Measurements from ENCODE around the gene HIVEP3.

Gene HIVEP3

DNA sequence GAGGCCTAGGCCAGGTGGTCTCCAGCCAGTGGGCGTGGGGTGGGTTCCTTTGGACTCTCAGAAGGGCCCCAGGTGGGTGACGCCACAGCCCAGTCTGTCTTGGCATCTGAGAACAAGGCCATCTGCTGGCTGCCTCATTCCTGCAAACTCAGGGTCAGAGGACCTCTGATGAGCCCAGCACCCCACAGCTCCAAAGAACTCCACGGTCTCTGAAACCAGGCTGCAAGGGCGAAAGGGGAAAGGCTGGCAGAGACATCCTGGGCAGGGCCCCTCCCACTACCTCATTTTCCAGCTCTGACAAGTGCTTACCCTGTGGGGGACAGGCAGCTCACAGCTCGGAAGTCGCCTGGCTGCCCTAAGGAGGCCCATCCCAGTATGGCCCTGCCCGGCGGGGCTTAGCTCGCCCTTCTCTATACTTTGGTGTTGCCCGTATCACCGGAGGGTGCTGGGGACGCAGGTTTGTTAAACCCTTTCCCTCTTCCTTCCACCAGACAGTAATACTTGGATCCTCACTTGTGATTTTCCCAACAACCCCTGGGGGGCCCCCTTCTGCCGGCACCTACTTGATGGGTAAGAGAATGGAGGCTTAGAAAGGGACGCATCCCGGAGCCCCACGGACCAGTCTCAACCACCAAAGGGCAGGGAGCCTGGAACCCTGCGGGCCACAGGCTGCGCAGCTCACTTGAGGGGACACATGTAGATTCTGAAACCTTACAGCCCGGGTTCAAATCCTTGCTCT lies 423.3 kb downstream of the HIVEP3 start:
- no peak for DNase-seq (ENCODE audit: extremely low read depth in 1 of 2, low read depth in 1 of 2)

DNA sequence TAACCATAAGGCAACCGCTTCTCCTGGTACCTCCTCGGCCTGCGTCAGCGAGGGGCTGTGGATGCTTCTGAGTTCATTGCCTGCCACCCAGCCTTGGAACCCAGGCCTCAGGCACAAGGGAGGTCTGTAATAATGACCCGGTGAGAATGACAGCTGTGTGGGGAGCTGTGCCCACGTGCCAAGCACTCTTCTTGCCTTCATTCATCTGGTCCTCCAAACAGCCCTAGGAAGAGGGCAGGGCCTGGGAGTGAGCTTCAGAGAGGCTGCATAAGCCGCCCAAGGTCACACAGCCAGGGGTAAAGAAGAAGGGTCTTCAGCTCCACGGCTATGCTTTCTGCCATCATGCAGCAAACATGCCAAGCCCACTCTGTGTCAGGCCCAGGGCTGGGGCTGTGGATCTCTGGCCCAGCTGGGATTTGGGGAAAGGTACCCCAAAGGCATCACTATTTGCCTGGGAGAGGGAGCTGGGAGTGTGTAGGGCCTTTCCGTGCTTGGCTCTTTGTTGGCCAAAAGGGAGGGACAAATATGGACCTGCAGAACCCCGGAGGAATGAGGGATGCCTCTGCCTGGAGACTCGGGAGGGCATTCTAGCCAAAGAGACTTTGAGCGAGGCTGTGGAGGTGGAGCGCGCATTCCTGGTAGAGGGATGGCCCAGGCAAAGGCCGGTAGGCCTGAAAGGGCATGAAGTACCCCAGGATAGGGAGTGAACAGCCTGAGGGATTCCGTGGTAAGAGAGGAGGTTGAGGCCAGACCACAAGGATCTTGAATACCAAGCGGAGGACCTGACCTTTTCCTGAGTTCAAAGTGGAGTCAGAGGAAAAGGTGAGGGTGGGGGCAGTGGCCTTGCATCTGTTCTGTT lies 424.1 kb downstream of the HIVEP3 start:
- DNase-seq (ENCODE audit: extremely low read depth in 1 of 2, low read depth in 1 of 2) = no peak

DNA sequence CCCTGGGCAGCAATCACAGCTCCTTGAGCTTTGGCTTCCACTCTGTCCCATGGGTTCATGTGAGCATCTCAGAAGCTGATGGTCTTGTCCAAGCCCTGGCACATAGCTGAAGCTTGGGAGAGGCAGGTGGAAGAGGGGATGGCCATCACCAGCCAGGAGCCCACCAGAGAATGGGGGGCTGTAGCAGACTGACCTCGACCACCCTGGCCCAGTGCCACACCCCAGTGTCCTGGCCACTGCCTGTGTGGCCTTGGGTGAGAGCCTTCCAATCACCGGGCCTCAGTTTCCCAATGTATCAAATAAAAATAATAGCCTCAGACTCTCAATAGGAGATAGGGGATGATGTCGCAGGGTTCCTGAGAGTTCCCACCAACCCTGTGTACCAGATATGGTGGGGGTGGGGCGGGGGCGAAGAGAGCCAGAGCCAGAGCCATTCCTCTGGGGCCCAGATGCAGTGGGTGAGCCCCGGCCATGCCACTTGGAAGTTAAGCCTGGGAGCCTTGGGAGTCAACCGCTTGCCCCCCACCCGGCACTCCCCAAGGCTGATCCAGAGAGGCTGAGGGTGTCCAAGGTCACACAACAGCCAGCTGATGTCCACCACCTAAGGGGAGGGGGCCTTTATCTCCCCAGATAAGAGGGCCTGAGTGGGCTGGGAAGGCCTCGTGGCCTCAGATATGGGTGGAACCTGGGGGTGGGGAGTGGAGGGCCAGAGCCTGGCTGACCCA lies 424.9 kb downstream of the HIVEP3 start:
- DNase-seq (ENCODE audit: extremely low read depth in 1 of 2, low read depth in 1 of 2) = no peak

DNA sequence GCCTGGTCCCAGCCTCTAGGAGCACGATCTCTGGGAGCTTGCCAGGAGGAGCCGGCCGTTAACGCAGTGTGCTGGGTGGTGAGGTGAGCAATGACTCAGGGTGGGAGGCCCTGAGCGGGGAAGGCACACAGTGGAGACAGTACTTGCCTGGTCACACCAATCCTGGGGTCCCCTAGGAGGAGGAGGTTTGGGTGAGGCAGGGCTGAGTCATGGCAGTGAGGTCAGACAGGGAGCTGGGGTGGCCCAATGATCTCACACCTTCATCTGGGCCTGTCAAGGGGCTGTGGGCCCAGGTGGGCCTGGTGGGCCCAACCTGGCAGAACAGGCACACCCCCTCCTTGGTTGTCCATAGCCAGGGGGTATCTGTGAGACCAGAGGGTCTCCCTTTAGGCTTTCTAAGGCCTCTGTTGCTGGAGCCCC lies 425.6 kb downstream of the HIVEP3 start:
- DNase-seq (ENCODE audit: extremely low read depth in 1 of 2, low read depth in 1 of 2) = no peak

DNA sequence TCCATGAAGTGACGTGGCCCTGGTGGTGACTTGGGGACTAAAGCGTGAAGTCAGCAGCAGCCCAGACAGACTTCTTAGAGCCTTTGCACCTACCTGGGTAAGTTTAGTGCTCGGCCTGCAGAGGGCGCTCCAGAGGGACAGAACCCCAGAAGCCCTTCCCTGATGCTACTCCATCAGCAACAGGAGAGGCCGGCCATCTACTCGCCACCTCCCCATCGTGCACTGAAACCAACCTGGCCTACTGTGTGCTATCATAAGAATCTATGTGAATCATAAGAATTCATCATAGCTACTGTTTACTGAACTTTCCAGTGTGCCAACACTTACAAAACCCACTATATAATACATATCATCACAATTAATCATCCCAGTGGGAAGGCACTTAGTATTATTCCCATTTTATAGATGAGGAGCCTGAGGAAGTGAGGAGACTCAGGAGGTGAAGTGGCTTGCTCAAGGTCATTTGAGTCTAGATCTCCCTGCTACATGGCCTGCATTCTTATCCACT lies 426.3 kb downstream of the HIVEP3 start:
- DNase-seq (ENCODE audit: extremely low read depth in 1 of 2, low read depth in 1 of 2) = peak in 1 of 2 donors; percentile 9

DNA sequence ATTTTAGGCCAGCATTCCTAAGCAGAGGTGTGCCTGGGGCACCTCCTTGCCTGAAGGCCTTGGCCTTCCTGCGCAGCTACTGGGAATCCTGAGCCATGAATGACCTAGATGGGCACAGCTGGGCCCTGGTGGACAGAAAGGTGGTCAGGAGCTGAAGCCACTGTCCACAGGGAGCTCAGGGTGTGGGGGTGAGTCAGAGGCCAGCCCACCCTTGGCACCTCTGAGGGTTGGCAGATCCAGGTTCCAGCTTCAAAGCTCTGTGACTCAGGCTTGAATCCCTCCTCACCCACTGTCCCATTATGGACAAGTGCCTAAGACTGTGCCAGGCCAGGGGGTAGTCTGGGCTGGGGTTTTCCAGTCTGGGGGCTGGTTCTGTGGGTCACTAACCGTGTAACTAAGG lies 427.8 kb downstream of the HIVEP3 start:
- no peak for DNase-seq (ENCODE audit: extremely low read depth in 1 of 2, low read depth in 1 of 2)

DNA sequence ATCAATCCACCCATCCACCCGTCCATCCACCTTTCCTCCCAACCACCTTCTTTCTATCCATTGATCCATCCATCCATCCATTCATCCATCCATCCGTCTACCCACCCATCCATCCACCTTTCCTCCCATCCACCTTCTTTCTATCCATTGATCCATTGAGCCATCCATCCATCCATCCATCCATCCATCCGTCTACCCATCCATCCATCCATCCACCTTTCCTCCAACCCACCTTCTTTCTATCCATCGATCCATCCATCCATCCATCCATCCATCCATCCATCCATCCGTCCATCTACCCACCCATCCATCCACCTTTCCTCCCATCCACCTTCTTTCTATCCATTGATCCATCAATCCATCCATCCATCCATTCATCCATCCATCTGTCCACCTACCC lies 429.2 kb downstream of the HIVEP3 start:
- DNase-seq (ENCODE audit: extremely low read depth in 1 of 2, low read depth in 1 of 2) = no peak

DNA sequence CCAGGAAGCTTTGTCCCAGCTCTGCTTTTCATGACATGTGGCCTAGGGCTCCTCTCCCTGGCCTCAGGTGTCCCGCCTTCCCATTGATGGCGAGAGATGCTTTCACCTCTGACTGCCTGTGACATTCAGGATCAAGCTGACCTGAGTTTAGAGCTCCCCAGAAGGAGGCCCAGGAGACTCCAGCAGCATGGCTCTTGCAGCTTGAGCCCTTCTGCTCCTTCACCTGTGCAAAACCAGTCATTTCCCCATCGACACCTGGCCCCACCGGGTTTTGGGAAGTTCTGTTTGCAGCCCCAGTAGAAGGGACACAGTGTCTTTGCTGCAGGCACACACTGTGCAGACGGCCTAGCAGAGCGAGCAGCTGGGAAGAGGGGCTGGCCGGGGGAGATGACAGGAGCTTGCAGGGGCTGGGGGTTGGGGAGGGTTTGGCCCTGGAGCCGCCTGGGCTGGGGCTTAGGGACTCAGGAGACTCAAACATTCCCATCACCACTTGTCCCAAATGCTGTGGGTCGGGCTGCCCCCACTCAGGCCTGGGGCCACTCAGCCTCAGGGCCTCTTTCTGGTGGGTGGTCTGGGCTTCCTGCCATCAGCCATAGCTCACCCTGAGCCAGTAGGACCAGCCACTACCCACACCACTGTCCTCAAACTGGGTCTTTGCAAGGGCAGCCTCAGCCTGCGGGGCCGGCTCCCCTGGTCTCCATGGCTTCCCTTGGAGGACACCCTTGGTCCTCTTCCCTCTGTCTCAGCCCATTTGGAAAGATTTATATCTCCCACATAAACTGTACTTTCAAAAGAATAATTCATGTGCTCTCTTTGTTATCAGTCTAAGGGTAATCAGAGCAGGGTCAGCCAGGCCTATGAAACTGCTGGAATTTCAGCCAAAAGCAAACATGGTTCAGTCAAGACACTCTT lies 430.4 kb downstream of the HIVEP3 start:
- no peak for DNase-seq (ENCODE audit: extremely low read depth in 1 of 2, low read depth in 1 of 2)

DNA sequence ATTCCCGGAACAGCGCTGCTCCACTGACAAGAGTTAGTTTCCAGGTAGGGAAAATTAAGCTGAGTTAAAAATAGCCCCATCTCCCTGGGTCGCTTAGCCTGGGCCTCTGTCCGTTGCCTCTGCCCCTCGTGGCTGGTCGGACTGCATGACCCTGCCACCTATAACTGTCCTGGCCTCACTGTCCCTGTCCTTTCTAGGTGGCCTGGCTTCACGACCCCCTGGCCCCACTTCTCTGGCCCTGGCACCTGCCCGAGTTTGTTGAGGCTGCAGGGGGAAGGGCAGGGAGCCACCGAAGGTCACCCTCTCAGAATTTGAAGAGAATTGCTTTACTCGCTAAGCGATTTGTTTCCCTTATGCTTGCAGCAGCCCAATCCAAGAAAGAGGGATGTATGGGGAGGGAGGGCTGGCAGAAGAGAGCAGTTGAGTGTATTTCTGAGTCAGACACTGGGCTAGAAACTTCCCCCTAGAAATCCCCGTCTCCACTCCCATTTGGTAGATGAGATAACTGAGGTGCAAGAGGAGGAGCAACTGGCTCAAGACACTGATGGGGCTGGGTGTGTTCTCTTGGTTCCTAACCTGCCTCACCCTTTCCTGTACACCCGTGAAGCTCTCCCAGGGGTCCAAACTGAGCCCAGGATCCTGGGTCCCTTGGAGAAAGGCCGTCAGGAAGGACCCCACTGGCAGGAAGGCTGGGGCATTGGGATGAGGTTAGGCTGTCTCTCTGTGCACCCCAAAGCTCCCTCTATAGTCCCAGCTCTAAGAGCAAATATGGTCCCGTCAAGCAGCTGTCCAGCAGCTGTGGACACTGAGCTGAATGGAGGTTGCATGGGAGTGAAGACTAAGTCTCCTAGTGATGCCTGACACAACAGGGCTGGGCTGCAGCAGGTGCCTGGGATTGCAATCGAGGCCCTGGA lies 431.3 kb downstream of the HIVEP3 start:
- DNase-seq (ENCODE audit: extremely low read depth in 1 of 2, low read depth in 1 of 2) = no peak

DNA sequence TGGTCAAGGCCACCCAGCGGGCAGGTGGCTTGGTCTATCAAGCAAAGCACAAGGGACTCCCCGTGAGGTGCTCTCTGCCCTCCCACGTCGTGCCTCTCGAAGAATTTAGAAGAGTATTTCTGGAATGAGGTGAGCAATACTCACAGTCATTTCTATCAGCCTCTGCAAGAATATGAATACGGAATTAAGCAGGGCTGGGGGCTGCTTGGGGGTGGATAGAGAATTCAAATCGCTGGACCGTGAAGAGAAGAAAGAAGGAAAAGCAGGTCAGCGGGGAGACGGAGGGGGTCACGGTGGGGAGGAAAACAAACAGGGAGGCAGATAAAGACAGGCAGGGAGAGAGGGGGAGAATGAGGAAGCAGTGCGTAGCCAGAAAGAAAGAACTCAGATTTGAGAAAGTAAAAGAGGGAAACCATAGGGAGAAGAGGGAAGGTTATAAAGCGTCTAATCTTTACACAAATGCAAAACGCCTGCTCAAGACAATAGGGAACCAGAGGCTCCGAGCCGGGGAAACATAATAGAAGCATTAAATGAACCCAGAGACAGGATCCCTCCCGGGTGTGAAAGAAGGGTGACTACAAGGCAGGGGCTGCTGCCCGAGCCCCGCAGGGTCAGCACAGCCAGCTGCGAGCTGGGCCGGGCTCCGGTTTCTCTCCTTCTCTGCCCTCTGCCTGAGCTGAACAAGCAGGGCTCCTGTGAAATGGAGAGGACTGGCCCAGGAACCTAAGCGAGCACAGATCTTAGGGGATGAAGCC lies 432.2 kb downstream of the HIVEP3 start:
- DNase-seq (ENCODE audit: extremely low read depth in 1 of 2, low read depth in 1 of 2) = no peak

DNA sequence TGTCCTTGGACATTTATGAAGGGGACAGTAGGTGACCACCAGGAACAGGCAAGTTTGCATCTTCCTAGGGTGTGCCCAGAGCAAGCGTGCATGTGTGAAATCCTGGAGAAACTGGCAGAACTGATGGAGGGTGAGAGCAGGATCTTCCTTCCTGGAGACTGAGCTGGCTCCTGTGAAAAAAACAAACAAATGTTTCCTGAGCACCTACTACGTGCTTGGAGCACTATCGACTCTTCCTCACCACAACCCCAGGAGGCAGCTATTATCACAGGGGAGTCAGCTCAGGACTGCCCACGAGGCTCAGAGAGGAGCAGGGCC lies 432.7 kb downstream of the HIVEP3 start:
- no peak for DNase-seq (ENCODE audit: extremely low read depth in 1 of 2, low read depth in 1 of 2)

DNA sequence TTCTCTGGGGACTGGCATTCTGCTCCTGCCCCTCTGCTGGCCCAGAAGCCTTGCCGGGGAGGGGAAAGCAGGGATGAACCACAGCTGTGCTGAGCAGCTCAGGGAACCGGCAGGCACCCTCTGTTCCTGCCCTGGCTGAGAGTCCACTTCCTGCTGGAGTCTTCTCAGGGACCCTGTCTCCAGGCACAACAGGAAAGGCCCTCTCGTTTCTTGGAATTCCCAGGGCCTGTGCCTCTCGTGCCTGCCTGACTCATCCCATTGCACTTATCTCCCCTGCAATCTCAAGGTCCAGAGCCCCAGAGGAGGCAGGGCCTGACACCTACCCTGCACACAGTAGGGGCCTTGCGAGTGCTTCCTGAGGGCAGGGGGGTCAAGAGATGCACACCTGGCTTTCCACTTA lies 433.1 kb downstream of the HIVEP3 start:
- no peak for DNase-seq (ENCODE audit: extremely low read depth in 1 of 2, low read depth in 1 of 2)

DNA sequence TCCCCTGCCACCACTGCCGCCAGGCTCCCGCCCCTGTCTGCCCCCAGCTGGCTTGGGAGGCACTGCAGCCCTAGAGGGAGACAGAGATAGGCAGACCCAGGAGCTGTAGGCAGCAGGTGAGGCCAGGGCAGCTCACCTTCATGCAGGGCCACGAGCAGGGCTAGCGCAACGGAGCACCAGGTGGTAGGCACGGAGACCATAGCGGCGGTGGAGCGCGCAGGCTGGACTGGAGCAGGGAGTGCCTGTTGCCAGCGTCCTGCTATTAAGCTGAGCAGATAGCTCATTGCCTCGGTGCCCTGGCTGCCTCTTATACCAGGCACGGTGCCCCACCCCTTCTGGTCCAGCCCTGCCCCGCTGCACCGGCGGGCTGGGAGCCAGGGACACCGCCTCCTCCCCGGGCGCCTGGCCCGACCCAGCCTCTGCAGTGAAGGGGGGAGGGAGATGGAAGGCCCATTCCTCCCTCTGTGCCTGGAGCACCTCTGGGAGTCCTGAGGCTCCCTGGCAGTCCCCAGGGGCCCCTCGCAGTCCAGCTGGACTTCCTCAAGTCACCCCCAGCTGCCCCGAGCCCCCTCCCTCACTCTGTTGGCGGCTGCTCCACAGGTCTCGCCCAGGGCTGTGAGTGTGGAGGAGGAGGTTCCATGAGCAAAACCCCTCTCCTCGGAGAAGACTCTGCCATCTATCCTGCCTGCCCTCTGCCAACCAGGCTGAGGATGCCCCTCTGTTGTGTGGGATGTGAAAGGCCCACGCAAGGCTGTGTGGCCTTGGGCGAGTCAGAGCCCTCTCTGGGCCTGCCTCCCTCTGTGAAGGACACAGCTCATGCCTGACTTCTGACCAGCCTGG lies 434.1 kb downstream of the HIVEP3 start, which contains the start of gene EDN2:
TSS of gene EDN2 (minus strand) at position 282 of the 840 bp plus-strand sequence. CDS start at position 200, 82 bp downstream.
- no peak for DNase-seq (ENCODE audit: extremely low read depth in 1 of 2, low read depth in 1 of 2)

DNA sequence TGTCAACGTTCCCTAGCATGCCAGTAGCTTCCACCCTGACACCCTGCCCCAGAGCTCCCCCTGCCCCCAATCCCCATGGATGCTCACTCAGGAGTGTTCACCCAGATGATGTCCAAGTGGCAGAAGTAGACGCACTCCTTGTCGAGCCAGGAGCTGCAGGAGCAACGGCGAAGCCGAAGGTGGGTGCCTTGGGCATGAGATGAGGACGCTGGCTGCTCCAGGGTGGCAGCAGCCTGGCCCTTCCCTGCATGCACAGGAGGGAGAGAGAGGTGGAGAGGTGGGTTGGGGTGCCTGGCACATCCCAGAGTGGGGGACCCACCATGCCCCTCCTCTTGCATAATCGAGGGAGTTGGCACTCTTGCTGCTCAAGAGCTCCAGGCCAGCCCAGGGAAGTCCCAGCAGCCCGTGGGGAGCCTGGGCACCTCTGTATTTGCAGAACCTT lies 434.7 kb downstream of the HIVEP3 start:
- no peak for DNase-seq (ENCODE audit: extremely low read depth in 1 of 2, low read depth in 1 of 2)

DNA sequence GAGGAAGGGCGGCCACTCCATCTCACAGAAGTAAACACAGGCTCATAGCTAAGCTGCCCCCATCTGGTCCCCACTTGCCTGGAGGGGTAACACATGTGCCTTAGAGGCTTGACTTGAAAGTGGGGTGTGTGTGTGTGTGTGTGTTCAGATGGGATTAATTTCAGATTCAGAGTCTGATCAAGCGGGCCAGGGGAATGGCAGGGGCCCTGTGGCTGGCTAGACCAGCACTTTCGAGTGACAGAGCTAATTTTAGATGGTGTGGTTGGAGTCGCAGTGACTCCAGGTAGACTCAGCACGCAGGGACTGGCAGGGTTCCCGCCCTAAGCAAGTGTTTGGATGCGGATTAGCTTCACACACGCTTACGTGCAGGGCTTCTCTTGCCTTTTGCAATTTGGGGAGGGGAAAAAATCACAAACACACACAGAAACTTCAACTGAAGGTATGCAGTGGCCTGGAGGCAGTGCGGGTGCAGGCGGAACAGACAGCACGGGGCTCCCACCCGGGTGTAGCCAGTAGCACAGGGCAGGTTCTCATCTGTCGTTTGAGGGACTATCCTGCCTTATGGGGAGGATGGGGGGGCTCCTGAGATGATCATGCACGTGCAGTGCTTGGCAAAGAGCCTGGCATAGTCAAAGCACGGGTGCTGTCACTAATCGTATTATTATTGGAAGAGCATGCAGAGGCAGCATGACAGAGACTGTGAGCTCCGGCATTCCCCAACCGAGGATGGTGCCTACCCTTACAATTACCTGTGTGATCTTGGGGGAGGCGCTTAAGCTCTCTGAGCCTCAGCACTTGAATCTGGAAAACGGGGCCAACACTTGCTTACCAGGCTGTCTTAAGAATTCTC lies 435.5 kb downstream of the HIVEP3 start:
- DNase-seq (ENCODE audit: extremely low read depth in 1 of 2, low read depth in 1 of 2) = no peak

DNA sequence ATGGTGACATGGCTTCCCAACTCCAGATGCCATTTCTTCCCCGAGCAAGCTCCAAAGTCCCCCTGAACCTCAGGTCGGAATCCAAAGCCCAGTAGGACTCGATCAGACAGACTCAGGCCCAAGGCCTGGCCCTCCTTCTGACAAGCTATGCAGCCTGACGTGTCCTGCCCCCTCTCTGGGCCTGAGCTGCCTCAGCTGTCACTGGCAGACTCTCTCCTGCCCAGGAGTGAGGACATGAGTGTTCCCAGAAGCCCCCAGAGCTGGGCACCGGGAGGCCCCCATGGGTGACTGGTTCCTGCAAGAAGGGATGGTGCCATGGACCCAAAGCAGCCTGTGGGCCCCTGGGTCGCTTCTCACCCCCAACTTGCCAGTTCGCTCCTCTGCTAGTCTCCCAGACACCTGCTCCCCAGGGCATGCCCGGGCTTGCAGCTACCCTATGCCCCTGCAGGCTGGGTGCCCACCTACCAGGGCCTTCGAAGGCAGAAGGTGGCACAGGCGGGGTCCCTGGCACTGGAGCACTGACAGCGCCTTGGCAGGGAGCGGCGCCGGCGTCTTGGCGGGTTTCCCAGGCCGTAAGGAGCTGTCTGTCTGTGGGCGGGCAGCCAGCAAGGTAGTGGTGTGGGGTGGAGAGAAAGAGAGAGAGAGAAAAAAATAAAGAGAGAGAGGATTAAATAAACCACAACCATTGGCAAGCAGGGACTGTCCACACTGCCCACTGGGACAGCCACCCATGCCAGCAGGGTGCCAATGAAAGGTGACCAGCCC lies 436.5 kb downstream of the HIVEP3 start:
- no peak for DNase-seq (ENCODE audit: extremely low read depth in 1 of 2, low read depth in 1 of 2)
